Kidney (tissue), 14 donors: Measurements from ENCODE around the gene CDH13. TPM values are rescaled to one million over a fixed set of nuclear protein-coding genes. Genes with fewer than 3 reads are reported as not detected.

Source experiments
- DNase-seq, 5 donors: peaks; one replicate each; pipeline ENCODE4 v3.0.0-alpha.2; 2013 to 2020
- FAIRE-seq: peaks from 2 replicates; lab custom pipeline; 2012; peaks lifted over from hg19 to GRCh38; lab: Jason Lieb, UNC
- H3K27ac ChIP-seq, 2 donors: one replicate each; pipeline ENCODE4 v1.7.0; 2013; ENCODE audit warnings: low read depth in 2 of 2, low read length in 2 of 2, inconsistent platforms in 1 of 2
- H3K27me3 ChIP-seq: one replicate; pipeline ENCODE4 v1.7.1; 2013; ENCODE audit warnings: low read length, inconsistent platforms; ENCODE audit not compliant: control insufficient read depth, insufficient read depth
- H3K36me3 ChIP-seq, 3 donors: one replicate each; pipeline versions ENCODE4 v1.7.0 to v1.7.1; 2013; ENCODE audit warnings: low read length in 3 of 3, control low read depth in 1 of 3, inconsistent platforms in 1 of 3; ENCODE audit not compliant: insufficient read depth in 3 of 3, control insufficient read depth in 2 of 3
- H3K4me1 ChIP-seq, 3 donors: one replicate each; pipeline versions ENCODE4 v1.7.0 to v1.7.1; 2013; ENCODE audit warnings: low read length in 3 of 3, inconsistent platforms in 1 of 3, low read depth in 1 of 3; ENCODE audit not compliant: control insufficient read depth in 2 of 3, insufficient read depth in 2 of 3
- H3K4me3 ChIP-seq, 3 donors: one replicate each; pipeline versions ENCODE4 v1.7.0 to v1.8.1; 2013; ENCODE audit warnings: low read length in 3 of 3, control low read depth in 1 of 3, inconsistent platforms in 1 of 3
- H3K9ac ChIP-seq, 3 donors: one replicate each; pipeline versions ENCODE4 v1.7.0 to v1.7.1; 2013; ENCODE audit warnings: low read length in 3 of 3, control low read depth in 1 of 3, inconsistent platforms in 1 of 3
- H3K9me3 ChIP-seq, 3 donors: one replicate each; pipeline versions ENCODE4 v1.7.0 to v1.7.1; 2013; ENCODE audit warnings: low read length in 3 of 3, control low read depth in 1 of 3, inconsistent platforms in 1 of 3; ENCODE audit not compliant: control insufficient read depth in 2 of 3, insufficient read depth in 1 of 3
- intact Hi-C: fragments of 100-400 bp; cut with DNase I; formaldehyde crosslinking; loops from one replicate; pipeline ENCODE4 v1.11.1; 2022
- polyA plus RNA-seq: library from polyadenylated mRNA; stranded (reverse); fragments of 350-450 nt; fragmentation: Illumina TruSeq; extraction: RNeasy Lipid Tissue Mini Kit (QIAGEN cat#74804); gene quantifications from one replicate; pipeline ENCODE4 v1.2.3, GENCODE V29; 2014; ENCODE audit warnings: low read depth, low replicate concordance; ENCODE audit not compliant: insufficient read depth
- total RNA-seq: library from RNA; stranded (reverse); fragmentation: NEBNext Ultra II Directional; extraction: Animal tissue kit (Norgen Biotek cat#: 25700); gene quantifications from one replicate; pipeline ENCODE4 v1.2.1, GENCODE V29; 2021
- TF ChIP-seq, protein P1 (sequence below): IDR thresholded peaks from 3 replicates; pipeline ENCODE4 v1.5.1; 2012; ENCODE audit warnings: mild to moderate bottlenecking, moderate library complexity, borderline replicate concordance; ENCODE audit not compliant: insufficient read depth; ENCODE audit errors: extremely low read depth
- donor health status: control.
- donor health status: control.
- donor health status: control.
- donor health status: control.
- donor health status: control.
- donor health status: DM: yes; HTN: yes; CAD: no.
- donor health status: Normal renal cell carcinoma (clear cell type).

CDH13 gene
- total and polyA plus RNA-seq, 2 donors from 2014 or later: 4.8 to 13.8 TPM

DNA sequence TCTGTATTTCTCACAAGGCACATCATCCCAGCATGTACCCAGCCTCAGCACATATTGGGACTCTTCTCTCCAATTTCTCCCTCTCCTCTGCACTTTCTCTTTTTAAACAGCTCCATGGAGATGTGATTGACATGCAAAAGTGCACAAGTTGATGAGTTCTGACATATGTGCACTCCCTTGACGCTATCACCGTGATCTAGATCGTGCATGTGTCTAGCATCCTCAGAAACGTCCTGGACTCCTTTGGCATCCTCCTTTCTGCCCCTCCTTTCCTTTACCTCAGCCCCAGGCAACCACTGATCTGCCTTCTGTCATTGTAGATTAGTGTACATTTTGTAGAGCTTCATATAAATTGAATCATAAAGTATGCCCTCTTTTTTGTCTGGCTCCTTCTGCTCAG lies 1073.0 kb downstream of the CDH13 start:
- no peak for FAIRE-seq
- intact Hi-C loops: no loop called here
- no peak overlapping the region for H3K27ac ChIP-seq

GRCh38 chr16:83700918-83701317 lies 1074.1 kb downstream of the CDH13 start:
- TF ChIP-seq, protein P1, sequence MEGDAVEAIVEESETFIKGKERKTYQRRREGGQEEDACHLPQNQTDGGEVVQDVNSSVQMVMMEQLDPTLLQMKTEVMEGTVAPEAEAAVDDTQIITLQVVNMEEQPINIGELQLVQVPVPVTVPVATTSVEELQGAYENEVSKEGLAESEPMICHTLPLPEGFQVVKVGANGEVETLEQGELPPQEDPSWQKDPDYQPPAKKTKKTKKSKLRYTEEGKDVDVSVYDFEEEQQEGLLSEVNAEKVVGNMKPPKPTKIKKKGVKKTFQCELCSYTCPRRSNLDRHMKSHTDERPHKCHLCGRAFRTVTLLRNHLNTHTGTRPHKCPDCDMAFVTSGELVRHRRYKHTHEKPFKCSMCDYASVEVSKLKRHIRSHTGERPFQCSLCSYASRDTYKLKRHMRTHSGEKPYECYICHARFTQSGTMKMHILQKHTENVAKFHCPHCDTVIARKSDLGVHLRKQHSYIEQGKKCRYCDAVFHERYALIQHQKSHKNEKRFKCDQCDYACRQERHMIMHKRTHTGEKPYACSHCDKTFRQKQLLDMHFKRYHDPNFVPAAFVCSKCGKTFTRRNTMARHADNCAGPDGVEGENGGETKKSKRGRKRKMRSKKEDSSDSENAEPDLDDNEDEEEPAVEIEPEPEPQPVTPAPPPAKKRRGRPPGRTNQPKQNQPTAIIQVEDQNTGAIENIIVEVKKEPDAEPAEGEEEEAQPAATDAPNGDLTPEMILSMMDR: no peak
- Histone ChIP-seq H3K4me1 (no peaks in the 10 kb centered on the region), H3K9ac (no peak overlapping the region), H3K36me3 (no peaks in the 10 kb centered on the region), H3K9me3 (no peaks in the 10 kb centered on the region), H3K4me3 (no peak overlapping the region), H3K27ac (no peak overlapping the region), H3K27me3 (no peaks in the 10 kb centered on the region)
- intact Hi-C loops: no loop called here
- FAIRE-seq: no peak
- no peak for DNase-seq

More for the DNA sequence above, 1073.0 kb downstream of the CDH13 start:
- TF ChIP-seq, protein P1: no peak
- H3K4me1 ChIP-seq: no peaks in the 10 kb centered on the region
- no peak overlapping the region for H3K4me3 ChIP-seq
- H3K27me3 ChIP-seq: no peaks in the 10 kb centered on the region
- no peak overlapping the region for H3K9ac ChIP-seq
- H3K9me3 ChIP-seq: no peaks in the 10 kb centered on the region
- H3K36me3 ChIP-seq: no peaks in the 10 kb centered on the region
- no peak for DNase-seq

GRCh38 chr16:83701494-83701893 lies 1074.7 kb downstream of the CDH13 start:
- H3K27me3 ChIP-seq: no peaks in the 10 kb centered on the region
- intact Hi-C loops: no loop called here
- DNase-seq (peak in 4 of 5 donors; percentile 66 to 83 (median 82)), FAIRE-seq (no peak)
- no peaks in the 10 kb centered on the region for H3K9me3 ChIP-seq
- no peaks in the 10 kb centered on the region for H3K36me3 ChIP-seq
- H3K4me3 ChIP-seq: no peak overlapping the region
- TF ChIP-seq, protein P1: no peak
- no peaks in the 10 kb centered on the region for H3K4me1 ChIP-seq
- H3K27ac ChIP-seq: no peak overlapping the region
- H3K9ac ChIP-seq: no peak overlapping the region

- DNase-seq (no peak), FAIRE-seq (no peak)
- intact Hi-C loops: no loop called here
- H3K27me3 ChIP-seq: no peaks in the 10 kb centered on the region
- no peak overlapping the region for H3K27ac ChIP-seq
- H3K4me3 ChIP-seq: no peak overlapping the region
- H3K36me3 ChIP-seq: no peaks in the 10 kb centered on the region
- no peaks in the 10 kb centered on the region for H3K9me3 ChIP-seq
- H3K9ac ChIP-seq: no peak overlapping the region
- TF ChIP-seq, protein P1: no peak
- no peaks in the 10 kb centered on the region for H3K4me1 ChIP-seq
Observed at GRCh38 chr16:83704656-83705055, 1077.9 kb downstream of the CDH13 start.
